ENCODE data around the gene PIN1. TPM values are rescaled to one million over a fixed set of nuclear protein-coding genes. Genes with fewer than 3 reads are reported as not detected.
"Not testable (repeated sequence)": the region's sequence is repeated elsewhere in the genome, so short reads cannot be mapped to it uniquely, and the experiment has no call there.

PIN1 gene
- total and polyA plus RNA-seq, 4 experiments from 2014 or later: 72.1 to 167 (median 81.0) TPM

- H3K27ac Mint-ChIP-seq: peak overlapping the region in 3 of 7 donors; percentile 7 to 82 (median 56)
- H3K4me3 ChIP-seq (ENCODE audit: low read length in 2 of 2); intact Hi-C loops (cut with micrococcal nuclease); DNase-seq; H3K9me3 ChIP-seq (ENCODE audit: control insufficient read depth in 1 of 2, low read length in 2 of 2); H3K27me3 ChIP-seq (ENCODE audit: insufficient read depth, low read length); CTCF ChIA-PET (ENCODE audit: partially characterized antibody); POLR2A ChIA-PET (ENCODE audit: partially characterized antibody); H3K27ac ChIP-seq (ENCODE audit: low read depth, low read length); H3K9me3 Mint-ChIP-seq; H3K36me3 ChIP-seq (ENCODE audit: insufficient read depth, low read length); H3K36me3 Mint-ChIP-seq; H3K27me3 Mint-ChIP-seq: not testable (repeated sequence)
- H3K4me3 Mint-ChIP-seq: peak overlapping the region in 1 of 8 donors; percentile 74
- peaks cover 15% of the 10 kb centered on the region for H3K4me1 ChIP-seq (ENCODE audit: insufficient read depth, low read length)
- H3K4me1 Mint-ChIP-seq: peaks cover 20 to 44% (median 32%) of the 10 kb centered on the region in 4 donors
Measured at GRCh38 chr19:9789579-9789978, 45.5 kb upstream of the PIN1 start.

DNA sequence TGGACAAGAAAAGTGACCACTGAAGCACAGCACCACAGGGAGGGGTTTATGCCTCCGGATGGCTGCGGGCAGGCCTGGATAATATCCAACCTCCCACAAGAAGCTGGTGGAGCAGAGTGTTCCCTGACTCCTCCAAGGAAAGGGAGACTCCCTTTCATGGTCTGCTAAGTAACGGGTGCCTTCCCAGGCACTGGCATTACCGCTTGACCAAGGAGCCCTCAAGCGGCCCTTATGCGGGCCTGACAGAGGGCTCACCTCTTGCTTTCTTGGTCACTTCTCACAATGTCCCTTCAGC lies 44.1 kb upstream of the PIN1 start:
- H3K27me3 ChIP-seq (ENCODE audit: insufficient read depth, low read length); H3K9me3 ChIP-seq (ENCODE audit: control insufficient read depth in 1 of 2, low read length in 2 of 2); DNase-seq; H3K27me3 Mint-ChIP-seq; H3K36me3 ChIP-seq (ENCODE audit: insufficient read depth, low read length); H3K9me3 Mint-ChIP-seq; H3K36me3 Mint-ChIP-seq; intact Hi-C loops (cut with micrococcal nuclease): not testable (repeated sequence)
- Histone ChIP-seq H3K27ac (ENCODE audit: low read depth, low read length) (peak overlapping the region; percentile 94), H3K4me1 (ENCODE audit: insufficient read depth, low read length) (peaks cover 13% of the 10 kb centered on the region), H3K4me3 (ENCODE audit: low read length in 2 of 2) (peak overlapping the region in 1 of 2 donors; percentile 51)
- ChIA-PET POLR2A (ENCODE audit: partially characterized antibody) (interaction anchor here (1.2 kb wide), 1 partner anchor 22 kb away, joined by 7 read pairs; the partner anchor contains the start of gene ZNF846), CTCF (ENCODE audit: partially characterized antibody) (interaction anchor here (1.3 to 1.6 kb wide), 2 partner anchors 165 to 206 kb away, joined by 7 read pairs; partner anchors contain the start of gene ZNF121)
- H3K4me3 Mint-ChIP-seq: peak overlapping the region in 6 of 8 donors; percentile 20 to 92 (median 90)
- H3K27ac Mint-ChIP-seq: peak overlapping the region; percentile 92 to 99 (median 98)
- peaks cover 18 to 34% (median 26%) of the 10 kb centered on the region in 4 donors for H3K4me1 Mint-ChIP-seq

- H3K36me3 Mint-ChIP-seq: peaks cover 0 to 10% of the 10 kb centered on the region in 2 donors
- POLR2A ChIA-PET (ENCODE audit: partially characterized antibody): interaction anchor here (1.2 kb wide), 1 partner anchor 23 kb away, joined by 7 read pairs; the partner anchor contains the start of gene ZNF846
- CTCF ChIA-PET (ENCODE audit: partially characterized antibody): interaction anchor here (1.3 to 1.6 kb wide), 2 partner anchors 166 to 207 kb away, joined by 7 read pairs; partner anchors contain the start of gene ZNF121
- peak overlapping the region; percentile 94 for H3K27ac ChIP-seq (ENCODE audit: low read depth, low read length)
- H3K27me3 Mint-ChIP-seq: no peaks in the 10 kb centered on the region
- H3K4me3 Mint-ChIP-seq: peak overlapping the region; percentile 84 to 92 (median 90)
- peak; percentile 86 to 98 (median 88) for DNase-seq
- intact Hi-C loops (cut with micrococcal nuclease): loop anchor here (1.0 to 2.0 kb wide), 6 partner anchors 23 to 483 kb away; partner anchors contain the start of genes FBXL12, PIN1, ZNF121 and ZNF561
- H3K4me3 ChIP-seq (ENCODE audit: low read length in 2 of 2): peak overlapping the region; percentile 52 to 72
- H3K4me1 Mint-ChIP-seq: peaks cover 17 to 34% (median 27%) of the 10 kb centered on the region in 4 donors
- peak overlapping the region; percentile 92 to 99 (median 98) for H3K27ac Mint-ChIP-seq
- no peaks in the 10 kb centered on the region for H3K27me3 ChIP-seq (ENCODE audit: insufficient read depth, low read length)
- no peaks in the 10 kb centered on the region for H3K36me3 ChIP-seq (ENCODE audit: insufficient read depth, low read length)
- no peaks in the 10 kb centered on the region for H3K9me3 ChIP-seq (ENCODE audit: control insufficient read depth in 1 of 2, low read length in 2 of 2)
- peaks cover 14% of the 10 kb centered on the region for H3K4me1 ChIP-seq (ENCODE audit: insufficient read depth, low read length)
- H3K9me3 Mint-ChIP-seq: peaks cover 0 to 6% (median under 1%) of the 10 kb centered on the region in 8 donors
Measured at GRCh38 chr19:9791552-9792205, 43.4 kb upstream of the PIN1 start.

GRCh38 chr19:9792206-9793070 lies 42.7 kb upstream of the PIN1 start:
- ChIA-PET CTCF (ENCODE audit: partially characterized antibody) (interaction anchor here (1.1 kb wide), 1 partner anchor 357 kb away, joined by 3 read pairs; the partner anchor contains the start of gene ZNF266), POLR2A (ENCODE audit: partially characterized antibody) (interaction anchor here (1.0 to 2.4 kb wide), 4 partner anchors 16 to 35 kb away, joined by 3 to 8 read pairs (median 4); partner anchors contain the start of genes FBXL12 and UBL5)
- no peaks in the 10 kb centered on the region for H3K9me3 ChIP-seq (ENCODE audit: control insufficient read depth in 1 of 2, low read length in 2 of 2)
- peak overlapping the region; percentile 94 for H3K27ac ChIP-seq (ENCODE audit: low read depth, low read length)
- Mint-ChIP-seq H3K27ac (peak overlapping the region; percentile 92 to 99 (median 98)), H3K4me1 (peaks cover 16 to 33% (median 25%) of the 10 kb centered on the region in 4 donors), H3K36me3 (peaks cover 0 to 10% of the 10 kb centered on the region in 2 donors), H3K9me3 (peaks cover 0 to 6% (median under 1%) of the 10 kb centered on the region in 8 donors), H3K27me3 (no peaks in the 10 kb centered on the region), H3K4me3 (peak overlapping the region; percentile 84 to 92 (median 90))
- intact Hi-C loops (cut with micrococcal nuclease): loop anchor here (1.0 to 2.0 kb wide), 6 partner anchors 24 to 484 kb away; partner anchors contain the start of genes FBXL12, PIN1, ZNF121 and ZNF561
- peaks cover 14% of the 10 kb centered on the region for H3K4me1 ChIP-seq (ENCODE audit: insufficient read depth, low read length)
- H3K36me3 ChIP-seq (ENCODE audit: insufficient read depth, low read length): no peaks in the 10 kb centered on the region
- peak; percentile 88 to 96 (median 92) for DNase-seq
- H3K27me3 ChIP-seq (ENCODE audit: insufficient read depth, low read length): no peaks in the 10 kb centered on the region
- peak overlapping the region; percentile 52 to 72 for H3K4me3 ChIP-seq (ENCODE audit: low read length in 2 of 2)

DNA sequence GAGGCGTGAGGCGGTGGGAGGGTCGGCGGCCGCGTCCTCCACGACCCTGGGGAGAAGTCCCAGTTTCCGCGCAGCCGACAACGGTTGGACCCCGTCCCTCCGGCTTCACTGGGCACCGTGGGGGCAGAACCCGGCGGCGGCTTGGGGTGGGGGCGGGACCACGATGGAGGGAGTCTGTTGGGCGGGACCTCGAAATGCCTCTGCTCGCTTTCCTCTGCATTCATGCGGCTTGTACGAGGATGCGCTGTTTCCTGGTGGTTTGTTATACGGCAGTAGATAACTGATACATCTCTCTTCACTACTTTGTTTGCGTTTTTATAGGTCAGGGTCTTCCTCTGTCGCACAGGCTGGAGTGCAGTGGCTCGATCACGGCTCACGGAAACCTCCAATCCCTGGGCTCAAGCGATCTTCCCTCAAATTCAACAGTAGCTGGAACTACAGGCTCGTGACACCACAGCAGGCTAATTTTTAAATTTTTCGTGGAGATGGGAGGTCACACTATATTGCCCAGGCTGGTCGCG lies 42.0 kb upstream of the PIN1 start:
- H3K27me3 ChIP-seq (ENCODE audit: insufficient read depth, low read length): no peaks in the 10 kb centered on the region
- H3K4me1 ChIP-seq (ENCODE audit: insufficient read depth, low read length): peaks cover 14% of the 10 kb centered on the region
- H3K4me3 ChIP-seq (ENCODE audit: low read length in 2 of 2): peak overlapping the region; percentile 52 to 72
- ChIA-PET CTCF (ENCODE audit: partially characterized antibody) (interaction anchor here (1.0 to 1.1 kb wide), 3 partner anchors 15 to 358 kb away, joined by 3 to 4 read pairs (median 3); partner anchors contain the start of gene ZNF266), POLR2A (ENCODE audit: partially characterized antibody) (interaction anchor here (0.7 to 2.4 kb wide), 5 partner anchors 16 to 35 kb away, joined by 3 to 8 read pairs (median 4); partner anchors contain the start of genes FBXL12, UBL5 and ZNF846)
- intact Hi-C loops (cut with micrococcal nuclease): loop anchor here (2.0 kb wide), 2 partner anchors 42 to 484 kb away; partner anchors contain the start of genes PIN1 and ZNF699
- Mint-ChIP-seq H3K4me1 (peaks cover 16 to 33% (median 25%) of the 10 kb centered on the region in 4 donors), H3K9me3 (peaks cover 0 to 6% (median under 1%) of the 10 kb centered on the region in 8 donors), H3K4me3 (peak overlapping the region; percentile 84 to 92 (median 90)), H3K36me3 (peaks cover 0 to 10% of the 10 kb centered on the region in 2 donors), H3K27ac (peak overlapping the region; percentile 92 to 99 (median 98)), H3K27me3 (no peaks in the 10 kb centered on the region)
- peak overlapping the region; percentile 94 for H3K27ac ChIP-seq (ENCODE audit: low read depth, low read length)
- H3K36me3 ChIP-seq (ENCODE audit: insufficient read depth, low read length): no peaks in the 10 kb centered on the region
- peak in 2 of 5 donors; percentile 65 to 80 for DNase-seq
- H3K9me3 ChIP-seq (ENCODE audit: control insufficient read depth in 1 of 2, low read length in 2 of 2): no peaks in the 10 kb centered on the region

- H3K36me3 ChIP-seq (ENCODE audit: insufficient read depth, low read length): no peaks in the 10 kb centered on the region
- peak; percentile 84 to 93 (median 90) for DNase-seq
- Mint-ChIP-seq H3K9me3 (peaks cover 0 to 6% (median under 1%) of the 10 kb centered on the region in 8 donors), H3K4me3 (peak overlapping the region in 2 of 8 donors; percentile 11 to 55), H3K27me3 (no peaks in the 10 kb centered on the region), H3K27ac (peak overlapping the region; percentile 89 to 97 (median 94)), H3K4me1 (peaks cover 19 to 35% (median 28%) of the 10 kb centered on the region in 4 donors), H3K36me3 (peaks cover 0 to 10% of the 10 kb centered on the region in 2 donors)
- no peaks in the 10 kb centered on the region for H3K27me3 ChIP-seq (ENCODE audit: insufficient read depth, low read length)
- no peaks in the 10 kb centered on the region for H3K9me3 ChIP-seq (ENCODE audit: control insufficient read depth in 1 of 2, low read length in 2 of 2)
- POLR2A ChIA-PET (ENCODE audit: partially characterized antibody): interaction anchor here (0.6 to 1.3 kb wide), 3 partner anchors 22 to 170 kb away, joined by 3 to 13 read pairs (median 3); partner anchors contain the start of gene ZNF846
- peak overlapping the region; percentile 48 for H3K27ac ChIP-seq (ENCODE audit: low read depth, low read length)
- peaks cover 20% of the 10 kb centered on the region for H3K4me1 ChIP-seq (ENCODE audit: insufficient read depth, low read length)
- CTCF ChIA-PET (ENCODE audit: partially characterized antibody): interaction anchor here (0.6 to 3.8 kb wide), 15 partner anchors 13 to 591 kb away, joined by 3 to 37 read pairs (median 4); partner anchors contain the start of genes UBL5 and ZNF121
- intact Hi-C loops (cut with micrococcal nuclease): loop anchor here (1.0 kb wide), 9 partner anchors 11 to 591 kb away; partner anchors contain the start of genes FBXL12, PIN1, ZNF266 and ZNF561
- H3K4me3 ChIP-seq (ENCODE audit: low read length in 2 of 2): no peak overlapping the region
Measured at GRCh38 chr19:9796113-9796773, 38.9 kb upstream of the PIN1 start.

All from CD4-positive, alpha-beta memory T cell (primary cell).